ENCODE results near the gene BMP7.

DNA sequence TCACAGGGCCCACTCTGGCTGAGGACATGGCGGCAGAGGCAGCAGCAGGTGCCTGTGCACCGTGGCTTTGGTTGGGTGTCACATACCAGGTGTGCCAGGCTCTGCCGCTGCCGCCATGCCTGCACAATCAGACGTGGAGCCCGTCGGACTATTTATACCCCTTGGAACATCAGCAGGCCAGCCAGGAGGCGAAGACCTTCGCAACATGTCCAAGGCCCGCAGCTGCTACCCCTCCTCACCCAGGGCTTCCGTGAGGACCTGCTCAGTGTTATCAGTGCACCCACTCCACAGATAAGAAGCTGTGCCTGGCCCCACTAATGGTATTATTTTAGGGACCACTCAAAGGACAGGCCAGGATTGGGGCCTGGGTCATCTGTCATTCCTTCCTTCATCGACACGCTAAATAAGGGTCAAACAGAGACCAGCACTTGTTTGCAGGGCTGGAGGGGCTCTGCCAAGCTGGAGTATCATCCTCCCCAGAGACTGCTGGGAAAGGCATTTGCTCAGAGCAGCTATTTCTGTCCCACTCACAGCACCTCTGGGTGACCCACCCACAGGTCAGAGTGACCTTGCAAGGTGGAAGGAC, 109.2 kb downstream of the BMP7 start:
- TF ChIP-seq, protein P1, sequence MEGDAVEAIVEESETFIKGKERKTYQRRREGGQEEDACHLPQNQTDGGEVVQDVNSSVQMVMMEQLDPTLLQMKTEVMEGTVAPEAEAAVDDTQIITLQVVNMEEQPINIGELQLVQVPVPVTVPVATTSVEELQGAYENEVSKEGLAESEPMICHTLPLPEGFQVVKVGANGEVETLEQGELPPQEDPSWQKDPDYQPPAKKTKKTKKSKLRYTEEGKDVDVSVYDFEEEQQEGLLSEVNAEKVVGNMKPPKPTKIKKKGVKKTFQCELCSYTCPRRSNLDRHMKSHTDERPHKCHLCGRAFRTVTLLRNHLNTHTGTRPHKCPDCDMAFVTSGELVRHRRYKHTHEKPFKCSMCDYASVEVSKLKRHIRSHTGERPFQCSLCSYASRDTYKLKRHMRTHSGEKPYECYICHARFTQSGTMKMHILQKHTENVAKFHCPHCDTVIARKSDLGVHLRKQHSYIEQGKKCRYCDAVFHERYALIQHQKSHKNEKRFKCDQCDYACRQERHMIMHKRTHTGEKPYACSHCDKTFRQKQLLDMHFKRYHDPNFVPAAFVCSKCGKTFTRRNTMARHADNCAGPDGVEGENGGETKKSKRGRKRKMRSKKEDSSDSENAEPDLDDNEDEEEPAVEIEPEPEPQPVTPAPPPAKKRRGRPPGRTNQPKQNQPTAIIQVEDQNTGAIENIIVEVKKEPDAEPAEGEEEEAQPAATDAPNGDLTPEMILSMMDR (IDR thresholded peaks at IDR 0.05), result no peak
- no peak for TF ChIP-seq POLR2AphosphoS5 (IDR thresholded peaks at IDR 0.05)
